ENCODE data around the gene BAZ1B. TPM values are rescaled to one million over a fixed set of nuclear protein-coding genes. Genes with fewer than 3 reads are reported as not detected.
A peak's percentile ranks its signal among the peaks of the same experiment; 100 is the strongest.
"Not testable (repeated sequence)": the region's sequence is repeated elsewhere in the genome, so short reads cannot be mapped to it uniquely, and the experiment has no call there.

BAZ1B gene
- total RNA-seq, 2 donors from 2014 or later: 79.0 to 132 TPM

GRCh38 chr7:73530800-73531199 is 8.7 kb upstream of the BAZ1B start:
- DNase-seq (ENCODE audit: low spot score) (no peak), ATAC-seq (no peak)
- H3K27ac Mint-ChIP-seq: no peak overlapping the region
- no peaks in the 10 kb centered on the region for H3K36me3 Mint-ChIP-seq
- peaks cover 15% of the 10 kb centered on the region in 2 donors for H3K4me1 Mint-ChIP-seq (ENCODE audit: low read depth in 2 of 2)
- no peaks in the 10 kb centered on the region for H3K27me3 Mint-ChIP-seq
- H3K9me3 Mint-ChIP-seq: no peaks in the 10 kb centered on the region
- H3K4me3 Mint-ChIP-seq: no peak overlapping the region

- peak overlapping the region; percentile 82 to 87 for H3K27ac Mint-ChIP-seq
- no peaks in the 10 kb centered on the region for H3K9me3 Mint-ChIP-seq
- no peaks in the 10 kb centered on the region for H3K27me3 Mint-ChIP-seq
- H3K36me3 Mint-ChIP-seq: no peaks in the 10 kb centered on the region
- ATAC-seq (no peak), DNase-seq (ENCODE audit: low spot score) (no peak)
- peak overlapping the region; percentile 65 for H3K4me3 Mint-ChIP-seq
- peaks cover 35 to 36% of the 10 kb centered on the region in 2 donors for H3K4me1 Mint-ChIP-seq (ENCODE audit: low read depth in 2 of 2)
These were observed 5.1 kb upstream of the BAZ1B start for GRCh38 chr7:73526896-73527821.

GRCh38 chr7:73526158-73526494 is 4.0 kb upstream of the BAZ1B start:
- H3K36me3 Mint-ChIP-seq; H3K4me3 Mint-ChIP-seq; H3K9me3 Mint-ChIP-seq; ATAC-seq; H3K27me3 Mint-ChIP-seq; DNase-seq (ENCODE audit: low spot score): not testable (repeated sequence)
- peaks cover 37 to 39% of the 10 kb centered on the region in 2 donors for H3K4me1 Mint-ChIP-seq (ENCODE audit: low read depth in 2 of 2)
- H3K27ac Mint-ChIP-seq: peak overlapping the region in 1 of 2 donors; percentile 85

DNA sequence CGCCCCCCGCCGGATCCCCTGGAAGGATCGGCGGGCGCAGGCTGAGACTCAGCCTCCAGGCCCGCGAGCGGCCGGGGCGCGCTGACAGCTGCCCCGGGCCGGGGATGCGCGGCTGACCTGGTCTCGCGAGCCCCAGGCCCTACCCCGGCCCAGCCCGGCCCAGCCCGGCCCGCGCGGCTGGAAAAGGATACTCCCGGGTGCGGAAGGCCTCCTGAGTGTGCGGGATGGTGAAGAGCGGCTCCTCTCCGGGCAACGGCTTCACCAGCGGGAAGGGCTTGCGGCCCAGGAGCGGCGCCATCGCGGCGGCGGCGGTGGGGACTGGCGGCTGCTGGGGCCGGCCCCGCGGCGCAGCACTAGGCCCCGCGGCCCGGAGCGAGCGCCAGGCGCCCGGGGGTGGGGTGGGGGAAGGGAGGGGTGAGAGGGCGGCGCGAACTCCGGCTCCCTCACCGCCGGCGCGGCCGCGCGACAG is 423 bp downstream of the BAZ1B start:
- peak; percentile 67 to 76 for ATAC-seq
- H3K36me3 Mint-ChIP-seq: peaks cover 20% of the 10 kb centered on the region
- H3K27ac Mint-ChIP-seq: peak overlapping the region; percentile 95
- peaks cover 55 to 63% of the 10 kb centered on the region in 2 donors for H3K4me1 Mint-ChIP-seq (ENCODE audit: low read depth in 2 of 2)
- no peak for DNase-seq (ENCODE audit: low spot score)
- H3K4me3 Mint-ChIP-seq: peak overlapping the region; percentile 93
- H3K9me3 Mint-ChIP-seq: no peaks in the 10 kb centered on the region
- H3K27me3 Mint-ChIP-seq: no peaks in the 10 kb centered on the region

- peaks cover 20% of the 10 kb centered on the region for H3K36me3 Mint-ChIP-seq
- peaks cover 54 to 62% of the 10 kb centered on the region in 2 donors for H3K4me1 Mint-ChIP-seq (ENCODE audit: low read depth in 2 of 2)
- peak overlapping the region; percentile 83 to 84 for H3K27ac Mint-ChIP-seq
- no peaks in the 10 kb centered on the region for H3K27me3 Mint-ChIP-seq
- DNase-seq (ENCODE audit: low spot score) (no peak), ATAC-seq (no peak)
- no peaks in the 10 kb centered on the region for H3K9me3 Mint-ChIP-seq
- H3K4me3 Mint-ChIP-seq: peak overlapping the region; percentile 94
These were observed 1.1 kb downstream of the BAZ1B start for GRCh38 chr7:73520673-73521635.

- Mint-ChIP-seq H3K27me3 (no peaks in the 10 kb centered on the region), H3K4me3 (peak overlapping the region; percentile 94), H3K9me3 (no peaks in the 10 kb centered on the region), H3K4me1 (ENCODE audit: low read depth in 2 of 2) (peaks cover 49 to 58% of the 10 kb centered on the region in 2 donors), H3K27ac (peak overlapping the region; percentile 83 to 84), H3K36me3 (peaks cover 22% of the 10 kb centered on the region)
- no peak for DNase-seq (ENCODE audit: low spot score)
- ATAC-seq: no peak
These were observed 2.0 kb downstream of the BAZ1B start for GRCh38 chr7:73519867-73520672.

DNA sequence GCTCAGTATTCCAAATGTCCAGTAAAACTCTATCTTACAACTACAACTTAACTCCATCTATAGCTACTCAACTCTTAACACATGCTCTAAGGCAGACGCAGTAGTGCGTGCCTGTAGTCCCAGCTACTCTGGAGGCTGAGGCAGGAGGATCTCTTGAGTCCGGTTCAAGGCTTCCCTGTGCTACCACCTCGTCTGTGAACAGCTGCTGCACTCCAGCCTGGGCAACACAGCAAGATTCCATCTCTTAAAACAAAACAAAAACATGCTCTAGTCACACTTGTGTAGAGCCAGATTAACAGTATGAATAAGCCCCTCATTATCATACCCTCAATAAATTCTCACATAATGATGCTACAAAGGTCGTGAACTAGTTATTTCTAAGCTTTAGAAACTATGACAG is 3.6 kb downstream of the BAZ1B start:
- Mint-ChIP-seq H3K9me3 (no peaks in the 10 kb centered on the region), H3K27ac (peak overlapping the region; percentile 42 to 84), H3K4me1 (ENCODE audit: low read depth in 2 of 2) (peaks cover 49 to 58% of the 10 kb centered on the region in 2 donors), H3K36me3 (peaks cover 26% of the 10 kb centered on the region), H3K4me3 (peak overlapping the region; percentile 94), H3K27me3 (no peaks in the 10 kb centered on the region)
- ATAC-seq (no peak), DNase-seq (ENCODE audit: low spot score) (no peak)

- no peak overlapping the region for H3K4me3 Mint-ChIP-seq
These were observed 4.7 kb downstream of the BAZ1B start for GRCh38 chr7:73517241-73517995.

GRCh38 chr7:73515178-73515577 is 6.9 kb downstream of the BAZ1B start:
- no peaks in the 10 kb centered on the region for H3K9me3 Mint-ChIP-seq
- H3K27ac Mint-ChIP-seq: peak overlapping the region in 1 of 2 donors; percentile 28
- H3K27me3 Mint-ChIP-seq: no peaks in the 10 kb centered on the region
- ATAC-seq: no peak
- H3K4me3 Mint-ChIP-seq: no peak overlapping the region
- H3K36me3 Mint-ChIP-seq: peaks cover 20% of the 10 kb centered on the region
- DNase-seq (ENCODE audit: low spot score): no peak
- peaks cover 34 to 37% of the 10 kb centered on the region in 2 donors for H3K4me1 Mint-ChIP-seq (ENCODE audit: low read depth in 2 of 2)

More at GRCh38 chr7:73517241-73517995, 4.7 kb downstream of the BAZ1B start:
- peaks cover 26% of the 10 kb centered on the region for H3K36me3 Mint-ChIP-seq
- H3K27me3 Mint-ChIP-seq: no peaks in the 10 kb centered on the region
- H3K27ac Mint-ChIP-seq: peak overlapping the region; percentile 21 to 28
- no peaks in the 10 kb centered on the region for H3K9me3 Mint-ChIP-seq
- peaks cover 47 to 52% of the 10 kb centered on the region in 2 donors for H3K4me1 Mint-ChIP-seq (ENCODE audit: low read depth in 2 of 2)
- ATAC-seq: no peak
- no peak for DNase-seq (ENCODE audit: low spot score)

GRCh38 chr7:73512018-73512780 is 9.9 kb downstream of the BAZ1B start:
- Mint-ChIP-seq H3K36me3 (peaks cover 21% of the 10 kb centered on the region), H3K4me1 (ENCODE audit: low read depth in 2 of 2) (peaks cover 9 to 14% of the 10 kb centered on the region in 2 donors), H3K9me3 (no peaks in the 10 kb centered on the region), H3K27me3 (no peaks in the 10 kb centered on the region), H3K27ac (no peak overlapping the region), H3K4me3 (no peak overlapping the region)
- DNase-seq (ENCODE audit: low spot score): no peak
- no peak for ATAC-seq

- H3K27ac Mint-ChIP-seq: no peak overlapping the region
- ATAC-seq (no peak), DNase-seq (ENCODE audit: low spot score) (no peak)
- peaks cover 25% of the 10 kb centered on the region for H3K36me3 Mint-ChIP-seq
- no peaks in the 10 kb centered on the region for H3K9me3 Mint-ChIP-seq
- H3K4me1 Mint-ChIP-seq (ENCODE audit: low read depth in 2 of 2): peaks cover under 1 to 8% of the 10 kb centered on the region in 2 donors
- no peak overlapping the region for H3K4me3 Mint-ChIP-seq
- H3K27me3 Mint-ChIP-seq: no peaks in the 10 kb centered on the region
These were observed 12.6 kb downstream of the BAZ1B start for GRCh38 chr7:73509463-73509862.

DNA sequence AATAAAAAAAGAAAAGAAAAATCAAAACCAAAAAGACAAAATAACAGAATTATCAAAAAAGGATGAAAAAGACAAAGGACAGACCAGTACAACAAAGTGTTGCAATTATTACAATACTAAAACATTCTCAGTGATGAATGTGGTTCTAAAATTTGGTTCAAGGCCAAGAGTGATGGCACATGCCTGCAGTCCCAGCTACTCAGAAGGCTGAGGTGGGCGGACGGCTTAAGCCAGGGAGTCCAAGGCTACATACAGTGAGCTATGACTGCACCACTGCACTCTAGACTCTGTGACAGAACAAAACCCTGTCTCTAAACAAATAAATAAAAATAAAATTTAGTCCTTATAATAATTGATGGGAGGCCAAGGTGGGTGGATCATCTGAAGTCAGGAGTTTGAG is 14.5 kb downstream of the BAZ1B start:
- DNase-seq (ENCODE audit: low spot score): no peak
- Mint-ChIP-seq H3K9me3 (no peaks in the 10 kb centered on the region), H3K36me3 (peaks cover 35% of the 10 kb centered on the region), H3K27ac (no peak overlapping the region), H3K4me1 (ENCODE audit: low read depth in 2 of 2) (peaks cover 3% of the 10 kb centered on the region in 2 donors), H3K27me3 (no peaks in the 10 kb centered on the region), H3K4me3 (no peak overlapping the region)
- no peak for ATAC-seq
